A549 treated with AZD2906 at 1 μM for 4 hours (cell line): ENCODE results near the gene DNAJC30. TPM values are rescaled to one million over a fixed set of nuclear protein-coding genes. Genes with fewer than 3 reads are reported as not detected.

Experiments
- total RNA-seq: library from RNA; stranded (reverse); fragments of 200-300 nt; extraction: Qiagen RNA extraction; gene quantifications from 5 replicates; pipeline ENCODE4 v1.2.3, GENCODE V29; 2022

DNAJC30 gene
- total RNA-seq: 7.6 to 11.5 TPM (median 10.6 TPM) in 5 replicates

GRCh38 chr7:73683056-73683787 lies at the start of gene DNAJC30, which contains the start of gene BUD23:
Gene DNAJC30, minus strand, starts transcription at chr7:73683453. Its CDS starts 30 bp downstream, at chr7:73683423.
Gene BUD23, plus strand, starts transcription at chr7:73683597. Its CDS starts 29 bp downstream, at chr7:73683626.

GRCh38 chr7:73718905-73719805 lies 35.9 kb upstream of the DNAJC30 start, which contains the start of gene STX1A:
Gene STX1A, minus strand, starts transcription at chr7:73719669. Its CDS starts 38 bp downstream, at chr7:73719631.

GRCh38 chr7:73667344-73668102 lies 15.7 kb downstream of the DNAJC30 start, which contains the start of gene VPS37D:
Gene VPS37D, plus strand, starts transcription at chr7:73667831. Its CDS starts 128 bp downstream, at chr7:73667959.

Other genes starting within 250 kb of the DNAJC30 start
- gene FZD9, start 249.7 kb downstream of the DNAJC30 start, total RNA-seq: 1.3 to 2.3 TPM (median 2.0 TPM) in 5 replicates
- 48.9 to 66.0 TPM (median 55.1 TPM) in 5 replicates for gene BAZ1B, start 161.2 kb downstream of the DNAJC30 start, total RNA-seq
- gene BCL7B, start 125.8 kb downstream of the DNAJC30 start, total RNA-seq: 62.0 to 74.0 TPM (median 68.5 TPM) in 5 replicates
- gene TBL2, start 104.9 kb downstream of the DNAJC30 start, total RNA-seq: 49.0 to 59.2 TPM (median 49.8 TPM) in 5 replicates
- gene MLXIPL, start 58.9 kb downstream of the DNAJC30 start, total RNA-seq: 0.60 to 1.3 TPM (median 1.1 TPM) in 5 replicates
- gene VPS37D, start 15.6 kb downstream of the DNAJC30 start, total RNA-seq: 2.9 to 6.0 TPM (median 5.1 TPM) in 5 replicates
- 121 to 159 TPM (median 129 TPM) in 5 replicates for gene BUD23, start 144 bp upstream of the DNAJC30 start, total RNA-seq
- gene STX1A, start 36.2 kb upstream of the DNAJC30 start, total RNA-seq: 59.4 to 76.5 TPM (median 66.8 TPM) in 5 replicates
- gene ABHD11, start 55.3 kb upstream of the DNAJC30 start, total RNA-seq: 20.1 to 25.9 TPM (median 24.1 TPM) in 5 replicates
- 1.4 to 4.4 TPM (median 3.6 TPM) in 5 replicates for gene CLDN3, start 86.8 kb upstream of the DNAJC30 start, total RNA-seq
- gene CLDN4, start 147.5 kb upstream of the DNAJC30 start, total RNA-seq: 3.4 to 5.2 TPM (median 4.5 TPM) in 5 replicates
- 6.8 to 13.2 TPM (median 10.6 TPM) in 5 replicates for gene METTL27, start 159.1 kb upstream of the DNAJC30 start, total RNA-seq
- gene TMEM270, start 177.7 kb upstream of the DNAJC30 start, total RNA-seq: 0.09 to 0.17 TPM (median 0.15 TPM) in 5 replicates